ENCODE results near the gene PROM2. TPM values are rescaled to one million over a fixed set of nuclear protein-coding genes. Genes with fewer than 3 reads are reported as not detected.
A peak's percentile ranks its signal among the peaks of the same experiment; 100 is the strongest.
"Not testable (repeated sequence)": the region's sequence is repeated elsewhere in the genome, so short reads cannot be mapped to it uniquely, and the experiment has no call there.

Gene PROM2
- 1.1 TPM for total RNA-seq

- peak; percentile 41 for DNase-seq (ENCODE audit: low spot score)
- ATAC-seq, result peak; percentile 32
Measured at GRCh38 chr2:95274291-95275150, at the start of gene PROM2. Gene PROM2, plus strand, starts transcription at chr2:95274449. Its CDS starts 137 bp downstream, at chr2:95274586.

GRCh38 chr2:95225658-95226057 is 48.6 kb upstream of the PROM2 start:
- DNase-seq (ENCODE audit: low spot score) (no peak), ATAC-seq (no peak)

- DNase-seq (ENCODE audit: low spot score), result peak; percentile 62
- ATAC-seq, result peak; percentile 93
Measured at GRCh38 chr2:95231723-95232122, 42.5 kb upstream of the PROM2 start.

- DNase-seq (ENCODE audit: low spot score) (no peak), ATAC-seq (no peak)
Measured at GRCh38 chr2:95232232-95232631, 42.0 kb upstream of the PROM2 start.

- no peak for DNase-seq (ENCODE audit: low spot score)
- ATAC-seq, result no peak
Measured at GRCh38 chr2:95234286-95234785, 39.9 kb upstream of the PROM2 start.

- DNase-seq (ENCODE audit: low spot score), result no peak
- ATAC-seq, result no peak
Measured at GRCh38 chr2:95234816-95235215, 39.4 kb upstream of the PROM2 start.

- no peak for DNase-seq (ENCODE audit: low spot score)
- ATAC-seq, result no peak
Measured at GRCh38 chr2:95238131-95238530, 36.1 kb upstream of the PROM2 start.

- DNase-seq (ENCODE audit: low spot score) (no peak), ATAC-seq (no peak)
Measured at GRCh38 chr2:95240091-95240490, 34.2 kb upstream of the PROM2 start.

- no peak for ATAC-seq
- no peak for DNase-seq (ENCODE audit: low spot score)
Measured at GRCh38 chr2:95240556-95240955, 33.7 kb upstream of the PROM2 start.

GRCh38 chr2:95242084-95242483 is 32.2 kb upstream of the PROM2 start:
- DNase-seq (ENCODE audit: low spot score); ATAC-seq: not testable (repeated sequence)

- DNase-seq (ENCODE audit: low spot score), result no peak
- ATAC-seq, result no peak
Measured at GRCh38 chr2:95258271-95258670, 16.0 kb upstream of the PROM2 start.

GRCh38 chr2:95260028-95261023 is 13.9 kb upstream of the PROM2 start:
- DNase-seq (ENCODE audit: low spot score) (no peak), ATAC-seq (peak; percentile 48)

GRCh38 chr2:95261602-95262001 is 12.6 kb upstream of the PROM2 start:
- ATAC-seq (no peak), DNase-seq (ENCODE audit: low spot score) (no peak)

- DNase-seq (ENCODE audit: low spot score), result no peak
- ATAC-seq, result no peak
Measured at GRCh38 chr2:95262896-95263542, 11.2 kb upstream of the PROM2 start.

- no peak for ATAC-seq
- DNase-seq (ENCODE audit: low spot score), result no peak
Measured at GRCh38 chr2:95264624-95265023, 9.6 kb upstream of the PROM2 start.

GRCh38 chr2:95265182-95265581 is 9.1 kb upstream of the PROM2 start:
- DNase-seq (ENCODE audit: low spot score) (no peak), ATAC-seq (no peak)

GRCh38 chr2:95266781-95267430 is 7.3 kb upstream of the PROM2 start:
- ATAC-seq, result no peak
- DNase-seq (ENCODE audit: low spot score), result peak; percentile 35

- peak; percentile 83 for DNase-seq (ENCODE audit: low spot score)
- peak; percentile 98 for ATAC-seq
Measured at GRCh38 chr2:95267458-95268210, 6.6 kb upstream of the PROM2 start.

- DNase-seq (ENCODE audit: low spot score) (no peak), ATAC-seq (no peak)
Measured at GRCh38 chr2:95268211-95269035, 5.8 kb upstream of the PROM2 start.
